ENCODE measurements around the gene RNF111. TPM values are rescaled to one million over a fixed set of nuclear protein-coding genes. Genes with fewer than 3 reads are reported as not detected.

RNF111 gene
- total and polyA plus RNA-seq, 2 experiments from 2014 or later: 14.4 to 24.5 TPM

DNA sequence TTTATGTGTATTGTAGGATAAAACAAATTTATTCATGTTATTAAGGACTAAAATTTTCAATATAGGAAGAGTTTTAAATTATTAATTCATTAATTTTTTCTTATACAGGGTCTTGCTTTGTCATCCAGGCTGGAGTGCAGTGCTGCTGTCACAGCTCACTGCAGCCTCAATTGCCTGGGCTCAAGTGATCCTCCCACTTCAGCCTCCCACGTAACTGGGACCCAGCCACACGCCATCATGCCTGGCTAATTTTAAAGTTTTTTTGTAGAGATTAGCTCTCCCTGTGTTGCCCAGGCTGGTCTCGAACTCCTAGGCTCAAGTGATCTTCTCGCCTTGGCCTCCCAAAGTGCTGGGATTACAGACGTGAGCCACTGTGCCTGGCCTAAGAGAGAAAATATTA lies 132.2 kb downstream of the RNF111 start:
- Histone ChIP-seq H3K27me3 (ENCODE audit: insufficient read depth) (no peaks in the 10 kb centered on the region), H3K79me2 (replicated peaks; ENCODE audit: insufficient read depth) (peaks cover 5% of the 10 kb centered on the region; the same call in 1 of the 2 replicates), H4K20me1 (replicated peaks; ENCODE audit: insufficient read depth) (peaks cover 20% of the 10 kb centered on the region), H3K4me3 (no peak overlapping the region), H3F3A (replicated peaks; ENCODE audit: low read depth) (0 out of 2 replicates have a peak, but pooled peaks cover 3% of the 10 kb centered on the region), H2AFZ (no peak overlapping the region), H3K9me2 (ENCODE audit: insufficient read depth) (no peaks in the 10 kb centered on the region), H3K4me1 (ENCODE audit: insufficient read depth) (no peaks in the 10 kb centered on the region), H3K36me3 (ENCODE audit: insufficient read depth) (peaks cover 67% of the 10 kb centered on the region), H3K27ac (ENCODE audit: low read depth) (no peak overlapping the region), H3K4me2 (no peak overlapping the region)
- Mint-ChIP-seq H3K27ac (no peak overlapping the region), H3K4me1 (no peaks in the 10 kb centered on the region), H3K4me3 (no peak overlapping the region), H3K27me3 (ENCODE audit: insufficient read depth, low read depth, poor library complexity) (no peaks in the 10 kb centered on the region), H3K9me3 (no peaks in the 10 kb centered on the region; the same call in 2 of the 3 replicates), H3K36me3 (ENCODE audit: low read depth) (peaks cover 79% of the 10 kb centered on the region)
- TF ChIP-seq, protein P1, sequence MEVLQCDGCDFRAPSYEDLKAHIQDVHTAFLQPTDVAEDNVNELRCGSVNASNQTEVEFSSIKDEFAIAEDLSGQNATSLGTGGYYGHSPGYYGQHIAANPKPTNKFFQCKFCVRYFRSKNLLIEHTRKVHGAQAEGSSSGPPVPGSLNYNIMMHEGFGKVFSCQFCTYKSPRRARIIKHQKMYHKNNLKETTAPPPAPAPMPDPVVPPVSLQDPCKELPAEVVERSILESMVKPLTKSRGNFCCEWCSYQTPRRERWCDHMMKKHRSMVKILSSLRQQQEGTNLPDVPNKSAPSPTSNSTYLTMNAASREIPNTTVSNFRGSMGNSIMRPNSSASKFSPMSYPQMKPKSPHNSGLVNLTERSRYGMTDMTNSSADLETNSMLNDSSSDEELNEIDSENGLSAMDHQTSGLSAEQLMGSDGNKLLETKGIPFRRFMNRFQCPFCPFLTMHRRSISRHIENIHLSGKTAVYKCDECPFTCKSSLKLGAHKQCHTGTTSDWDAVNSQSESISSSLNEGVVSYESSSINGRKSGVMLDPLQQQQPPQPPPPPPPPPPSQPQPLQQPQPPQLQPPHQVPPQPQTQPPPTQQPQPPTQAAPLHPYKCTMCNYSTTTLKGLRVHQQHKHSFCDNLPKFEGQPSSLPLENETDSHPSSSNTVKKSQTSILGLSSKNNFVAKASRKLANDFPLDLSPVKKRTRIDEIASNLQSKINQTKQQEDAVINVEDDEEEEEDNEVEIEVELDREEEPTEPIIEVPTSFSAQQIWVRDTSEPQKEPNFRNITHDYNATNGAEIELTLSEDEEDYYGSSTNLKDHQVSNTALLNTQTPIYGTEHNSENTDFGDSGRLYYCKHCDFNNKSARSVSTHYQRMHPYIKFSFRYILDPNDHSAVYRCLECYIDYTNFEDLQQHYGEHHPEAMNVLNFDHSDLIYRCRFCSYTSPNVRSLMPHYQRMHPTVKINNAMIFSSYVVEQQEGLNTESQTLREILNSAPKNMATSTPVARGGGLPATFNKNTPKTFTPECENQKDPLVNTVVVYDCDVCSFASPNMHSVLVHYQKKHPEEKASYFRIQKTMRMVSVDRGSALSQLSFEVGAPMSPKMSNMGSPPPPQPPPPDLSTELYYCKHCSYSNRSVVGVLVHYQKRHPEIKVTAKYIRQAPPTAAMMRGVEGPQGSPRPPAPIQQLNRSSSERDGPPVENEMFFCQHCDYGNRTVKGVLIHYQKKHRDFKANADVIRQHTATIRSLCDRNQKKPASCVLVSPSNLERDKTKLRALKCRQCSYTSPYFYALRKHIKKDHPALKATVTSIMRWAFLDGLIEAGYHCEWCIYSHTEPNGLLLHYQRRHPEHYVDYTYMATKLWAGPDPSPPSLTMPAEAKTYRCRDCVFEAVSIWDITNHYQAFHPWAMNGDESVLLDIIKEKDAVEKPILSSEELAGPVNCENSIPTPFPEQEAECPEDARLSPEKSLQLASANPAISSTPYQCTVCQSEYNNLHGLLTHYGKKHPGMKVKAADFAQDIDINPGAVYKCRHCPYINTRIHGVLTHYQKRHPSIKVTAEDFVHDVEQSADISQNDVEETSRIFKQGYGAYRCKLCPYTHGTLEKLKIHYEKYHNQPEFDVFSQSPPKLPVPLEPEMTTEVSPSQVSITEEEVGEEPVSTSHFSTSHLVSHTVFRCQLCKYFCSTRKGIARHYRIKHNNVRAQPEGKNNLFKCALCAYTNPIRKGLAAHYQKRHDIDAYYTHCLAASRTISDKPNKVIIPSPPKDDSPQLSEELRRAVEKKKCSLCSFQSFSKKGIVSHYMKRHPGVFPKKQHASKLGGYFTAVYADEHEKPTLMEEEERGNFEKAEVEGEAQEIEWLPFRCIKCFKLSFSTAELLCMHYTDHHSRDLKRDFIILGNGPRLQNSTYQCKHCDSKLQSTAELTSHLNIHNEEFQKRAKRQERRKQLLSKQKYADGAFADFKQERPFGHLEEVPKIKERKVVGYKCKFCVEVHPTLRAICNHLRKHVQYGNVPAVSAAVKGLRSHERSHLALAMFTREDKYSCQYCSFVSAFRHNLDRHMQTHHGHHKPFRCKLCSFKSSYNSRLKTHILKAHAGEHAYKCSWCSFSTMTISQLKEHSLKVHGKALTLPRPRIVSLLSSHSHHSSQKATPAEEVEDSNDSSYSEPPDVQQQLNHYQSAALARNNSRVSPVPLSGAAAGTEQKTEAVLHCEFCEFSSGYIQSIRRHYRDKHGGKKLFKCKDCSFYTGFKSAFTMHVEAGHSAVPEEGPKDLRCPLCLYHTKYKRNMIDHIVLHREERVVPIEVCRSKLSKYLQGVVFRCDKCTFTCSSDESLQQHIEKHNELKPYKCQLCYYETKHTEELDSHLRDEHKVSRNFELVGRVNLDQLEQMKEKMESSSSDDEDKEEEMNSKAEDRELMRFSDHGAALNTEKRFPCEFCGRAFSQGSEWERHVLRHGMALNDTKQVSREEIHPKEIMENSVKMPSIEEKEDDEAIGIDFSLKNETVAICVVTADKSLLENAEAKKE (CRISPR knock-in tag; IDR thresholded peaks at IDR 0.05): no peak
- TF ChIP-seq JUNB (IDR thresholded peaks at IDR 0.05; ENCODE audit: unreplicated experiment): no peak
- ATAC-seq (no peak), DNase-seq (ENCODE audit: low spot score) (no peak)

DNA sequence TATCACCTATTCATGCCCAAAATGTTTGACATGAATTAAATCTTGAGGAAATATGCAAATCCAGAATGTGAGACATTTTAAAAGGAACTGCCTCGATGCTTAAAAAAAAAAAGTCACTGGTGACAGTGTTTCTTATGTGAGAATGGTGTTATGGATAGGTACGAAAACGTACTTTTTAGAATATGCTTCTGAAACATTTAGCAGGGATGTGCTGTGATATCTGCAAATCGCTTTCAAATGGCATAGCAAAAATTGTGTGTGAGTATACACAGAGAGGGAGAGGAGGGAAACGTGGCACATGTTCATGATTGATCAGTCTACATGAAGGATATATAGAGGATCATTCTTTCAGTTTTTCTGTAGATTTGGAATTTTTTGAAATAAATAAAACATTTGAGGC lies 133.5 kb downstream of the RNF111 start:
- no peak overlapping the region for H3K4me3 Mint-ChIP-seq
- no peaks in the 10 kb centered on the region for H3K4me1 Mint-ChIP-seq
- peaks cover 10% of the 10 kb centered on the region; the same call in 1 of the 2 replicates for H3K79me2 ChIP-seq (replicated peaks; ENCODE audit: insufficient read depth)
- H3F3A ChIP-seq (replicated peaks; ENCODE audit: low read depth): 0 out of 2 replicates have a peak, but pooled peaks cover 3% of the 10 kb centered on the region
- no peak overlapping the region for H3K4me3 ChIP-seq
- H2AFZ ChIP-seq: no peak overlapping the region
- no peaks in the 10 kb centered on the region for H3K27me3 ChIP-seq (ENCODE audit: insufficient read depth)
- peaks cover 20% of the 10 kb centered on the region for H4K20me1 ChIP-seq (replicated peaks; ENCODE audit: insufficient read depth)
- H3K27me3 Mint-ChIP-seq (ENCODE audit: insufficient read depth, low read depth, poor library complexity): no peaks in the 10 kb centered on the region
- no peak overlapping the region for H3K27ac ChIP-seq (ENCODE audit: low read depth)
- H3K4me2 ChIP-seq: no peak overlapping the region
- peaks cover 66% of the 10 kb centered on the region for H3K36me3 ChIP-seq (ENCODE audit: insufficient read depth)
- peaks cover under 1% of the 10 kb centered on the region; the same call in 1 of the 3 replicates for H3K9me3 Mint-ChIP-seq
- no peaks in the 10 kb centered on the region for H3K4me1 ChIP-seq (ENCODE audit: insufficient read depth)
- DNase-seq (ENCODE audit: low spot score): no peak
- H3K9me2 ChIP-seq (ENCODE audit: insufficient read depth): no peaks in the 10 kb centered on the region
- H3K27ac Mint-ChIP-seq: no peak overlapping the region
- H3K36me3 Mint-ChIP-seq (ENCODE audit: low read depth): peaks cover 80% of the 10 kb centered on the region
- no peak for ATAC-seq
- TF ChIP-seq, protein P2, sequence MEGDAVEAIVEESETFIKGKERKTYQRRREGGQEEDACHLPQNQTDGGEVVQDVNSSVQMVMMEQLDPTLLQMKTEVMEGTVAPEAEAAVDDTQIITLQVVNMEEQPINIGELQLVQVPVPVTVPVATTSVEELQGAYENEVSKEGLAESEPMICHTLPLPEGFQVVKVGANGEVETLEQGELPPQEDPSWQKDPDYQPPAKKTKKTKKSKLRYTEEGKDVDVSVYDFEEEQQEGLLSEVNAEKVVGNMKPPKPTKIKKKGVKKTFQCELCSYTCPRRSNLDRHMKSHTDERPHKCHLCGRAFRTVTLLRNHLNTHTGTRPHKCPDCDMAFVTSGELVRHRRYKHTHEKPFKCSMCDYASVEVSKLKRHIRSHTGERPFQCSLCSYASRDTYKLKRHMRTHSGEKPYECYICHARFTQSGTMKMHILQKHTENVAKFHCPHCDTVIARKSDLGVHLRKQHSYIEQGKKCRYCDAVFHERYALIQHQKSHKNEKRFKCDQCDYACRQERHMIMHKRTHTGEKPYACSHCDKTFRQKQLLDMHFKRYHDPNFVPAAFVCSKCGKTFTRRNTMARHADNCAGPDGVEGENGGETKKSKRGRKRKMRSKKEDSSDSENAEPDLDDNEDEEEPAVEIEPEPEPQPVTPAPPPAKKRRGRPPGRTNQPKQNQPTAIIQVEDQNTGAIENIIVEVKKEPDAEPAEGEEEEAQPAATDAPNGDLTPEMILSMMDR (conservative IDR thresholded peaks at IDR 0.05; ENCODE audit: low read depth in 2 of 2): no peak
- no peak for TF ChIP-seq ZNF114 (CRISPR knock-in tag; IDR thresholded peaks at IDR 0.05)
- no peak for TF ChIP-seq EZH2phosphoT487 (IDR thresholded peaks at IDR 0.05; ENCODE audit: unreplicated experiment)

Measured in GM23338 (cell line).